K562 (cell line): ENCODE results near the gene C1QTNF7. TPM values are rescaled to one million over a fixed set of nuclear protein-coding genes. Genes with fewer than 3 reads are reported as not detected.

ENCODE experiments used
- ATAC-seq: fragments of 200-7000 bp; cut with Tn5 transposase; 3 replicates; pipeline ENCODE4 v1.9.1; 2020; ENCODE audit warnings: moderate library complexity
- BruUV-seq: library from RNA; stranded (reverse); fragments of 400-500 nt; replicated peaks from 2 replicates; lab custom pipeline; 2021; lab: Mats Ljungman, UMichigan
- CTCF ChIA-PET: fragments of 300-600 bp; formaldehyde crosslinking; extraction: SDS; loops from one replicate; lab custom pipeline; 2021; ENCODE audit warnings: low intra/inter-chr PET ratio; lab: Yijun Ruan, JAX
- POLR2A ChIA-PET: fragments of 300-600, 350-650 bp; sonication (Branson Sonifier 250); formaldehyde crosslinking; extraction: SDS; loops from one replicate; lab custom pipeline; 2021; ENCODE audit warnings: antibody characterized with exemption, inconsistent platforms; lab: Yijun Ruan, JAX
- DNase-seq, 4 experiments: peaks; one replicate each; pipeline versions ENCODE4 v3.0.0 to v3.0.0-alpha.2; 2011 to 2018; ENCODE audit warnings: low spot score in 3 of 4, mixed read lengths in 3 of 4; ENCODE audit errors: extremely low read depth in 1 of 4
- FAIRE-seq: peaks from 2 replicates; lab custom pipeline; 2011; peaks lifted over from hg19 to GRCh38; lab: Jason Lieb, UNC
- H2AFZ ChIP-seq: 2 replicates; pipeline ENCODE4 v1.6.0; 2011; ENCODE audit warnings: low read depth, low read length, control low read depth, inconsistent platforms
- H3K27ac ChIP-seq: fragments of 200-600 bp; 3 replicates; pipeline ENCODE4 v1.8.0; 2011; ENCODE audit warnings: low read depth, mild to moderate bottlenecking, control low read depth, inconsistent platforms, low read length, moderate library complexity, mixed read lengths; ENCODE audit errors: extremely low read depth
- H3K27me3 ChIP-seq, 2 experiments: fragments of 300-600 bp in 1 of 2; 2 replicates in 1 of 2; 3 replicates in 1 of 2; pipeline versions ENCODE4 v1.6.0 to v1.8.0; 2011; ENCODE audit warnings: inconsistent platforms in 2 of 2, low read length in 2 of 2, mild to moderate bottlenecking in 1 of 2, mixed read lengths in 1 of 2, moderate library complexity in 1 of 2; ENCODE audit not compliant: control insufficient read depth in 2 of 2, insufficient read depth in 2 of 2
- H3K36me3 ChIP-seq: fragments of 300-600 bp; 3 replicates; pipeline ENCODE4 v1.8.0; 2011; ENCODE audit warnings: mild to moderate bottlenecking, low read length, inconsistent platforms; ENCODE audit not compliant: control insufficient read depth, insufficient read depth
- H3K4me1 ChIP-seq, 2 experiments: fragments of 200-600 bp in 1 of 2; replicated peaks in 1 of 2; 2 replicates in 1 of 2; 3 replicates in 1 of 2; pipeline versions ENCODE4 v1.5.1 to v1.8.0; 2011; ENCODE audit warnings: inconsistent platforms in 2 of 2, low read length in 2 of 2, mild to moderate bottlenecking in 1 of 2, mixed read lengths in 1 of 2, moderate library complexity in 1 of 2; ENCODE audit not compliant: control insufficient read depth in 2 of 2, insufficient read depth in 2 of 2
- H3K4me2 ChIP-seq: 2 replicates; pipeline ENCODE4 v1.6.1; 2011; ENCODE audit warnings: low read length, control low read depth, inconsistent platforms, mixed read lengths; ENCODE audit not compliant: insufficient read depth
- H3K4me3 ChIP-seq: fragments of 200-600 bp; sonication (generic), shearing (Covaris generic); 2 replicates; pipeline ENCODE4 v1.5.1; 2016; ENCODE audit warnings: control low read depth, inconsistent platforms
- H3K79me2 ChIP-seq: fragments of 200-600 bp; 3 replicates; pipeline ENCODE4 v1.8.0; 2011; ENCODE audit warnings: low read length, inconsistent platforms; ENCODE audit not compliant: control insufficient read depth, insufficient read depth
- H3K9ac ChIP-seq, 2 experiments: 2 replicates each; pipeline versions ENCODE4 v1.6.0 to v1.6.1; 2011; ENCODE audit warnings: low read depth in 2 of 2, low read length in 2 of 2, control low read depth in 1 of 2, inconsistent platforms in 1 of 2, mild to moderate bottlenecking in 1 of 2, mixed read lengths in 1 of 2; ENCODE audit not compliant: insufficient read depth in 1 of 2
- H3K9me1 ChIP-seq: one replicate; pipeline ENCODE4 v1.6.0; 2011; ENCODE audit warnings: inconsistent platforms, mild to moderate bottlenecking, low read length, moderate library complexity; ENCODE audit not compliant: control insufficient read depth, insufficient read depth
- H3K9me3 ChIP-seq: replicated peaks from 2 replicates; pipeline ENCODE4 v1.5.1; 2011; ENCODE audit warnings: low read depth, low read length, inconsistent platforms; ENCODE audit not compliant: control insufficient read depth, insufficient read depth
- H4K20me1 ChIP-seq: replicated peaks from 2 replicates; pipeline ENCODE4 v1.6.1; 2011; ENCODE audit warnings: low read length, inconsistent platforms, mixed read lengths; ENCODE audit not compliant: control insufficient read depth, insufficient read depth
- FOSL1 ChIP-seq: fragments of 200-800 bp; sonication (Bioruptor generic); conservative IDR thresholded peaks from 2 replicates; pipeline ENCODE4 v1.6.1; 2016; ENCODE audit warnings: missing genetic modification characterization, missing compliant biosample characterization
- FOXO4 ChIP-seq: fragments of 450-650 bp; formaldehyde crosslinking; IDR thresholded peaks from 2 replicates; pipeline ENCODE4 v1.4.0; 2020; ENCODE audit warnings: mild to moderate bottlenecking, moderate library complexity
- GABPA ChIP-seq: fragments of 200-800 bp; sonication (Bioruptor generic); conservative IDR thresholded peaks from 2 replicates; pipeline ENCODE4 v1.6.1; 2016; ENCODE audit warnings: low read depth, missing genetic modification characterization, missing compliant biosample characterization
- MAFK ChIP-seq: IDR thresholded peaks from 2 replicates; pipeline ENCODE4 v1.6.1; 2011; ENCODE audit warnings: low read length, improper control_type of control experiment
- MBD1 ChIP-seq: fragments of 250-450 bp; sonication (Bioruptor Pico); IDR thresholded peaks from 2 replicates; pipeline ENCODE4 v1.8.0; 2022; ENCODE audit warnings: inconsistent platforms
- SAP30 ChIP-seq: fragments of 200-600 bp; sonication (generic); IDR thresholded peaks from 2 replicates; pipeline ENCODE4 v1.6.1; 2012; ENCODE audit warnings: borderline replicate concordance, low read depth, mild to moderate bottlenecking, moderate library complexity, low read length, control low read depth, inconsistent platforms; ENCODE audit not compliant: insufficient read depth, poor library complexity, severe bottlenecking
- STAT5A ChIP-seq: IDR thresholded peaks from 2 replicates; pipeline ENCODE4 v1.6.1; 2012; ENCODE audit warnings: low read length, inconsistent platforms, borderline replicate concordance
- TAF7 ChIP-seq: fragments of 450-650 bp; IDR thresholded peaks from 2 replicates; pipeline ENCODE4 v1.6.1; 2016; ENCODE audit warnings: missing genetic modification characterization, missing compliant biosample characterization
- ZBTB8A ChIP-seq: fragments of 450-650 bp; IDR thresholded peaks from 2 replicates; pipeline ENCODE4 v1.6.1; 2018; ENCODE audit warnings: mild to moderate bottlenecking, moderate library complexity; ENCODE audit not compliant: partially characterized antibody
- ZBTB9 ChIP-seq: fragments of 450-650 bp; formaldehyde crosslinking; IDR thresholded peaks from 2 replicates; pipeline ENCODE4 v1.4.0; 2020; ENCODE audit warnings: mild to moderate bottlenecking, moderate library complexity
- WGBS: fragments of 100-300 bp; shearing (Covaris generic); methylation state at CpG from one replicate; pipeline ENCODE4 v1.1.6; 2016; ENCODE audit warnings: low coverage, mixed read lengths; ENCODE audit not compliant: insufficient coverage; ENCODE audit errors: missing lambda C conversion rate; 5-methylcytosine and 5-hydroxymethylcytosine counted together
- in situ Hi-C: fragments of 300-500 bp; cut with MboI; formaldehyde crosslinking; loops from 4 replicates; pipeline ENCODE4 v1.15.0; 2018; ENCODE audit warnings: inconsistent platforms, mixed read lengths
- intact Hi-C: fragments of 100-400 bp; cut with micrococcal nuclease; formaldehyde crosslinking; loops from 2 replicates; pipeline ENCODE4 v1.14.2; 2022
- polyA plus RNA-seq, 8 experiments: library from polyadenylated mRNA; depleted of rRNA in 4 of 8; stranded (reverse) in 5 of 8; unstranded in 3 of 8; fragments of >200 nt; fragmentation: Nextera tagmentation in 2 of 8; fragmentation: Illumina TruSeq in 1 of 8; extraction: Ambion mirVana in 2 of 8; extraction: Trizol in 1 of 8; gene quantifications; 2 replicates each; pipeline versions ENCODE4 v1.2.1 to v1.2.3, GENCODE V29; 2011 to 2014; ENCODE audit warnings: inconsistent platforms in 1 of 8, missing spikeins in 1 of 8
- total RNA-seq, 7 experiments: library from RNA; depleted of rRNA in 6 of 7; stranded (reverse); fragments of >200 nt in 6 of 7; fragmentation: Illumina TruSeq in 2 of 7; extraction: Trizol in 2 of 7; gene quantifications; 2 replicates each; pipeline versions ENCODE4 v1.2.1 to v1.2.3, GENCODE V29; 2011 to 2021; ENCODE audit warnings: low replicate concordance in 1 of 7

Gene C1QTNF7
- total and polyA plus RNA-seq, 9 of the 15 experiments (the other 6 are each of a cell fraction or from before 2014, with no cell fraction given) = not detected

- no TSS peak for BruUV-seq
- WGBS = 0% methylated on average over 2 of the region's 2 CpGs
- TF ChIP-seq TAF7 (tag) = no peak
- TF ChIP-seq MBD1 (CRISPR knock-in tag) = no peak
- no peak for TF ChIP-seq FOXO4 (CRISPR knock-in tag)
- no peak for TF ChIP-seq STAT5A
- no peak for TF ChIP-seq ZBTB9 (CRISPR knock-in tag)
- TF ChIP-seq GABPA = no peak
- TF ChIP-seq SAP30 = no peak
- TF ChIP-seq ZBTB8A = no peak
- TF ChIP-seq FOSL1 (tag) = no peak
- no peak for TF ChIP-seq MAFK
Measured at GRCh38 chr4:15443371-15444160, 15.7 kb downstream of the C1QTNF7 start.

More at GRCh38 chr4:15443371-15444160, 15.7 kb downstream of the C1QTNF7 start:
- Histone ChIP-seq H3K4me3 (no peak overlapping the region), H2AFZ (no peak overlapping the region), H3K9ac (no peak overlapping the region), H3K9me1 (no peaks in the 10 kb centered on the region), H3K9me3 (no peaks in the 10 kb centered on the region), H3K27ac (no peak overlapping the region), H3K4me2 (no peak overlapping the region), H3K36me3 (no peaks in the 10 kb centered on the region), H3K79me2 (no peaks in the 10 kb centered on the region), H4K20me1 (no peaks in the 10 kb centered on the region), H3K4me1 (no peaks in the 10 kb centered on the region), H3K27me3 (no peaks in the 10 kb centered on the region; a peak in 1 of 5 replicates)
- DNase-seq (no peak), ATAC-seq (no peak), FAIRE-seq (no peak)
- POLR2A ChIA-PET = interaction anchor here (0.7 kb wide), 1 partner anchor 9 kb away, joined by 3 read pairs; no protein-coding TSS in a partner anchor
- intact Hi-C loops = no loop called here
- CTCF ChIA-PET = no interaction called here
- in situ Hi-C loops = no loop called here
